Fibroblast of lung (primary cell): ENCODE data around the gene FLACC1. TPM values are rescaled to one million over a fixed set of nuclear protein-coding genes. Genes with fewer than 3 reads are reported as not detected.

Source experiments
- DNase-seq, 2 donors: peaks; one replicate each; pipeline versions ENCODE4 v3.0.0 to v3.0.0-alpha.2; 2010; ENCODE audit warnings: low read depth in 2 of 2
- H2AFZ ChIP-seq: 2 replicates; pipeline ENCODE4 v1.5.1; 2012; ENCODE audit warnings: low read length, control low read depth, inconsistent platforms
- H3K27ac ChIP-seq: 2 replicates; pipeline ENCODE4 v1.5.1; 2011; ENCODE audit warnings: low read length, control low read depth; ENCODE audit not compliant: insufficient read depth
- H3K27me3 ChIP-seq: 2 replicates; pipeline ENCODE4 v1.5.1; 2011; ENCODE audit warnings: mild to moderate bottlenecking, low read length; ENCODE audit not compliant: control insufficient read depth, insufficient read depth
- H3K36me3 ChIP-seq: 2 replicates; pipeline ENCODE4 v1.5.1; 2011; ENCODE audit warnings: low read length; ENCODE audit not compliant: control insufficient read depth, insufficient read depth
- H3K4me1 ChIP-seq: 2 replicates; pipeline ENCODE4 v1.5.1; 2011; ENCODE audit warnings: low read length; ENCODE audit not compliant: control insufficient read depth, insufficient read depth; ENCODE audit errors: extremely low read depth
- H3K4me2 ChIP-seq: 2 replicates; pipeline ENCODE4 v1.5.1; 2011; ENCODE audit warnings: low read length, control low read depth; ENCODE audit not compliant: insufficient read depth; ENCODE audit errors: extremely low read depth
- H3K4me3 ChIP-seq, 4 experiments: fragments of 200-600 bp in 1 of 4; sonication (generic) in 1 of 4; replicated peaks in 1 of 4; 2 replicates each; pipeline ENCODE4 v1.5.1; 2011 to 2016; ENCODE audit warnings: low read length in 4 of 4, low read depth in 3 of 4, mild to moderate bottlenecking in 3 of 4, control low read depth in 2 of 4, inconsistent platforms in 1 of 4, mixed read lengths in 1 of 4; ENCODE audit not compliant: insufficient read depth in 1 of 4; ENCODE audit errors: control extremely low read depth in 1 of 4
- H3K79me2 ChIP-seq: 2 replicates; pipeline ENCODE4 v1.5.1; 2012; ENCODE audit warnings: mild to moderate bottlenecking, low read length, inconsistent platforms; ENCODE audit not compliant: control insufficient read depth, insufficient read depth
- H3K9ac ChIP-seq: 2 replicates; pipeline ENCODE4 v1.5.1; 2011; ENCODE audit warnings: mild to moderate bottlenecking, low read length, control low read depth; ENCODE audit not compliant: insufficient read depth
- H3K9me3 ChIP-seq: 2 replicates; pipeline ENCODE4 v1.5.1; 2012; ENCODE audit warnings: low read depth, low read length; ENCODE audit not compliant: control insufficient read depth, insufficient read depth
- H4K20me1 ChIP-seq: 2 replicates; pipeline ENCODE4 v1.5.1; 2011; ENCODE audit warnings: low read length; ENCODE audit not compliant: control insufficient read depth, insufficient read depth; ENCODE audit errors: extremely low read depth
- EZH2 ChIP-seq: IDR thresholded peaks from 2 replicates; pipeline ENCODE4 v1.5.1; 2012; ENCODE audit warnings: low read length, control low read depth, mild to moderate bottlenecking; ENCODE audit errors: missing control alignments
- polyA plus RNA-seq, 2 donors: library from polyadenylated mRNA; depleted of rRNA in 1 of 2; stranded (reverse) in 1 of 2; unstranded in 1 of 2; fragments of >200 nt; gene quantifications; 2 replicates each; pipeline ENCODE4 v1.2.1, GENCODE V29; 2011 to 2012; ENCODE audit warnings: missing spikeins in 1 of 2
- total RNA-seq: library from RNA; depleted of rRNA; stranded (reverse); fragments of >200 nt; gene quantifications from 2 replicates; pipeline ENCODE4 v1.2.1, GENCODE V29; 2014
- TF ChIP-seq, protein P1 (sequence below), 2 donors: IDR thresholded peaks in 1 of 2; conservative IDR thresholded peaks in 1 of 2; 1 replicate in 1 of 2; 2 replicates in 1 of 2; pipeline ENCODE4 v1.5.1; 2011 to 2012; ENCODE audit warnings: low read length in 2 of 2, control low read depth in 1 of 2, inconsistent platforms in 1 of 2, low read depth in 1 of 2, mild to moderate bottlenecking in 1 of 2

Gene FLACC1
- total and polyA plus RNA-seq, 2 donors (not counting 1 experiment from before 2014, with no cell fraction given), result 0.56 to 1.3 TPM

- Histone ChIP-seq H3K4me2 (no peak overlapping the region), H3K79me2 (no peaks in the 10 kb centered on the region), H3K4me1 (peaks cover 2% of the 10 kb centered on the region), H3K4me3 (no peak overlapping the region), H4K20me1 (no peaks in the 10 kb centered on the region), H2AFZ (no peak overlapping the region), H3K27me3 (no peaks in the 10 kb centered on the region), H3K9ac (no peak overlapping the region), H3K27ac (no peak overlapping the region), H3K36me3 (peaks cover 7% of the 10 kb centered on the region), H3K9me3 (no peaks in the 10 kb centered on the region)
- TF ChIP-seq, protein P1, sequence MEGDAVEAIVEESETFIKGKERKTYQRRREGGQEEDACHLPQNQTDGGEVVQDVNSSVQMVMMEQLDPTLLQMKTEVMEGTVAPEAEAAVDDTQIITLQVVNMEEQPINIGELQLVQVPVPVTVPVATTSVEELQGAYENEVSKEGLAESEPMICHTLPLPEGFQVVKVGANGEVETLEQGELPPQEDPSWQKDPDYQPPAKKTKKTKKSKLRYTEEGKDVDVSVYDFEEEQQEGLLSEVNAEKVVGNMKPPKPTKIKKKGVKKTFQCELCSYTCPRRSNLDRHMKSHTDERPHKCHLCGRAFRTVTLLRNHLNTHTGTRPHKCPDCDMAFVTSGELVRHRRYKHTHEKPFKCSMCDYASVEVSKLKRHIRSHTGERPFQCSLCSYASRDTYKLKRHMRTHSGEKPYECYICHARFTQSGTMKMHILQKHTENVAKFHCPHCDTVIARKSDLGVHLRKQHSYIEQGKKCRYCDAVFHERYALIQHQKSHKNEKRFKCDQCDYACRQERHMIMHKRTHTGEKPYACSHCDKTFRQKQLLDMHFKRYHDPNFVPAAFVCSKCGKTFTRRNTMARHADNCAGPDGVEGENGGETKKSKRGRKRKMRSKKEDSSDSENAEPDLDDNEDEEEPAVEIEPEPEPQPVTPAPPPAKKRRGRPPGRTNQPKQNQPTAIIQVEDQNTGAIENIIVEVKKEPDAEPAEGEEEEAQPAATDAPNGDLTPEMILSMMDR (conservative IDR thresholded peaks at IDR 0.05 in 1 of 2, IDR thresholded peaks at IDR 0.05 in 1 of 2; ENCODE audit: low read depth in 1 of 2, low read length in 2 of 2), result no peak
- TF ChIP-seq EZH2, result no peak
- no peak for DNase-seq
These were observed 39.5 kb upstream of the FLACC1 start for GRCh38 chr2:201396595-201396994.

DNA sequence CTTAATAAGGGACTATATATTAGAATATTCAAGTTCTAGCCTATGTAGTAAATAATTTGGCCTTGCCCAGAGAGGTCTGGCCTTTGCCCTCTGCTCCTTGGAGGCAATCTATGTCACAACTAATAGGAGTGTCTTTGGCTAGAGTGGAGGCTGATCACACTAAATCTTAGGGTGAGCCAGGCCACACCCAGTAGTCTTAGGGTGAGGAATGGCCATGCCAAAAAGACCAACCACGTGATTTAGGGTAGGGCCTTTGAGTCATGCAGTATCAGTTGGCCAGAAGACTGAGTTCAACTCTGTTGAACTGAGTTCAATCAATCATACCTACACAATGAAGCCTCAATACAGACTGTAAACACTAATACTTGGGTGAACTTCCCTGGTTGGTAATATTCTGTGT lies 26.0 kb upstream of the FLACC1 start:
- Histone ChIP-seq H4K20me1 (no peaks in the 10 kb centered on the region), H3K79me2 (no peaks in the 10 kb centered on the region), H3K27ac (no peak overlapping the region), H3K9ac (no peak overlapping the region), H3K36me3 (peaks cover 9% of the 10 kb centered on the region), H3K27me3 (no peaks in the 10 kb centered on the region), H2AFZ (no peak overlapping the region), H3K9me3 (no peaks in the 10 kb centered on the region), H3K4me1 (no peaks in the 10 kb centered on the region), H3K4me3 (no peak overlapping the region), H3K4me2 (no peak overlapping the region)
- no peak for DNase-seq
- no peak for TF ChIP-seq EZH2
- TF ChIP-seq, protein P1 (conservative IDR thresholded peaks at IDR 0.05 in 1 of 2, IDR thresholded peaks at IDR 0.05 in 1 of 2; ENCODE audit: low read depth in 1 of 2, low read length in 2 of 2), result no peak

- no peaks in the 10 kb centered on the region for H3K79me2 ChIP-seq
- H3K9me3 ChIP-seq, result no peaks in the 10 kb centered on the region
- no peak overlapping the region for H3K9ac ChIP-seq
- H4K20me1 ChIP-seq, result no peaks in the 10 kb centered on the region
- TF ChIP-seq, protein P1 (conservative IDR thresholded peaks at IDR 0.05 in 1 of 2, IDR thresholded peaks at IDR 0.05 in 1 of 2; ENCODE audit: low read depth in 1 of 2, low read length in 2 of 2), result no peak
- TF ChIP-seq EZH2, result no peak
- no peaks in the 10 kb centered on the region for H3K4me1 ChIP-seq
- no peak overlapping the region for H3K27ac ChIP-seq
- H3K4me2 ChIP-seq, result no peak overlapping the region
- H3K4me3 ChIP-seq, result no peak overlapping the region
- H3K36me3 ChIP-seq, result peaks cover 6% of the 10 kb centered on the region
- H3K27me3 ChIP-seq, result no peaks in the 10 kb centered on the region
- peak in 1 of 2 donors; percentile 22 for DNase-seq
- no peak overlapping the region for H2AFZ ChIP-seq
These were observed 21.6 kb upstream of the FLACC1 start for GRCh38 chr2:201378496-201379397.
